ENCODE measurements around the gene MED13L.

The MED13L gene

GRCh38 chr12:116313194-116313927 is 35.9 kb upstream of the MED13L start:
- DNase-seq (ENCODE audit: low spot score) = no peak
- TF ChIP-seq CTCF (IDR thresholded peaks at IDR 0.05; ENCODE audit: extremely low read depth, missing control alignments) = no peak

GRCh38 chr12:116310082-116310481 is 32.6 kb upstream of the MED13L start:
- DNase-seq (ENCODE audit: low spot score) = no peak
- TF ChIP-seq CTCF (IDR thresholded peaks at IDR 0.05; ENCODE audit: extremely low read depth, missing control alignments) = no peak

- TF ChIP-seq CTCF (IDR thresholded peaks at IDR 0.05; ENCODE audit: extremely low read depth, missing control alignments) = no peak
These were observed 31.9 kb upstream of the MED13L start for GRCh38 chr12:116309343-116309742.

GRCh38 chr12:116308647-116309046 is 31.2 kb upstream of the MED13L start:
- TF ChIP-seq CTCF (IDR thresholded peaks at IDR 0.05; ENCODE audit: extremely low read depth, missing control alignments) = no peak
- no peak for DNase-seq (ENCODE audit: low spot score)

More at GRCh38 chr12:116309343-116309742, 31.9 kb upstream of the MED13L start:
- no peak for DNase-seq (ENCODE audit: low spot score)

- no peak for DNase-seq (ENCODE audit: low spot score)
- no peak for TF ChIP-seq CTCF (IDR thresholded peaks at IDR 0.05; ENCODE audit: extremely low read depth, missing control alignments)
These were observed 29.5 kb upstream of the MED13L start for GRCh38 chr12:116306968-116307367.

- DNase-seq (ENCODE audit: low spot score) = no peak
- no peak for TF ChIP-seq CTCF (IDR thresholded peaks at IDR 0.05; ENCODE audit: extremely low read depth, missing control alignments)
These were observed 29.0 kb upstream of the MED13L start for GRCh38 chr12:116306506-116306905.

- no peak for TF ChIP-seq CTCF (IDR thresholded peaks at IDR 0.05; ENCODE audit: extremely low read depth, missing control alignments)
- DNase-seq (ENCODE audit: low spot score) = no peak
These were observed 27.1 kb upstream of the MED13L start for GRCh38 chr12:116304621-116305020.

All from GM20000 (cell line).